GM12878 (cell line): ENCODE results near the gene PCED1B. TPM values are rescaled to one million over a fixed set of nuclear protein-coding genes. Genes with fewer than 3 reads are reported as not detected.
A peak's percentile ranks its signal among the peaks of the same experiment; 100 is the strongest.

Experiments used
- ATAC-seq: fragments of 200-7000 bp; cut with Tn5 transposase; 3 replicates; pipeline ENCODE4 v1.9.1; 2020; ENCODE audit warnings: mild to moderate bottlenecking, moderate library complexity
- BruUV-seq: library from RNA; stranded (reverse); fragments of 400-500 nt; replicated peaks from 2 replicates; lab custom pipeline; 2021; lab: Mats Ljungman, UMichigan
- CTCF ChIA-PET: fragments of 300-600 bp; sonication (Branson Sonifier 250); formaldehyde crosslinking; extraction: SDS; loops from one replicate; lab custom pipeline; 2021; ENCODE audit warnings: inconsistent platforms; lab: Yijun Ruan, JAX
- POLR2A ChIA-PET: fragments of 350-600 bp; formaldehyde crosslinking; extraction: SDS; loops from one replicate; lab custom pipeline; 2021; ENCODE audit warnings: inconsistent platforms; lab: Charles Lee
- RAD21 ChIA-PET: fragments of 300-600 bp; sonication (Branson Sonifier 250); formaldehyde crosslinking; loops from one replicate; lab custom pipeline; 2023; ENCODE audit warnings: antibody characterized with exemption; ENCODE audit not compliant: unreplicated experiment; lab: Charles Lee
- SMC1A ChIA-PET: fragments of 300-600 bp; sonication (Branson Sonifier 250); formaldehyde crosslinking; loops from one replicate; lab custom pipeline; 2023; ENCODE audit not compliant: unreplicated experiment, uncharacterized antibody; lab: Charles Lee
- DNase-seq: peaks from one replicate; pipeline ENCODE4 v3.0.0-alpha.2; 2011; ENCODE audit warnings: low read depth, low spot score
- FAIRE-seq: peaks from 3 replicates; lab custom pipeline; 2011; peaks lifted over from hg19 to GRCh38; lab: Jason Lieb, UNC
- H2AFZ ChIP-seq: 2 replicates; pipeline ENCODE4 v1.6.0; 2011; ENCODE audit warnings: low read depth, low read length, control low read depth; ENCODE audit not compliant: control insufficient read depth
- H3K27ac ChIP-seq: 2 replicates; pipeline ENCODE4 v1.5.1; 2011; ENCODE audit warnings: control low read depth; ENCODE audit not compliant: control insufficient read depth, insufficient read depth
- H3K27me3 ChIP-seq, 2 experiments: replicated peaks in 1 of 2; 2 replicates each; pipeline versions ENCODE4 v1.6.0 to v1.6.1; 2011; ENCODE audit warnings: low read length in 1 of 2; ENCODE audit not compliant: control insufficient read depth in 2 of 2, insufficient read depth in 2 of 2
- H3K36me3 ChIP-seq, 2 experiments: 2 replicates each; pipeline ENCODE4 v1.5.1; 2011; ENCODE audit warnings: low read length in 1 of 2; ENCODE audit not compliant: control insufficient read depth in 2 of 2, insufficient read depth in 2 of 2
- H3K4me1 ChIP-seq: 2 replicates; pipeline ENCODE4 v1.6.1; 2011; ENCODE audit warnings: mild to moderate bottlenecking, low read length, moderate library complexity, mixed read lengths; ENCODE audit not compliant: control insufficient read depth, insufficient read depth
- H3K4me2 ChIP-seq: 2 replicates; pipeline ENCODE4 v1.6.0; 2011; ENCODE audit warnings: control low read depth; ENCODE audit not compliant: control insufficient read depth, insufficient read depth
- H3K4me3 ChIP-seq: fragments of 200-600 bp; sonication (generic); 2 replicates; pipeline ENCODE4 v1.5.1; 2016
- H3K79me2 ChIP-seq: 2 replicates; pipeline ENCODE4 v1.6.0; 2011; ENCODE audit warnings: low read length; ENCODE audit not compliant: control insufficient read depth, insufficient read depth
- H3K9ac ChIP-seq: 2 replicates; pipeline ENCODE4 v1.8.0; 2011; ENCODE audit warnings: low read length, control low read depth, mixed read lengths; ENCODE audit not compliant: control insufficient read depth, insufficient read depth
- H3K9me3 ChIP-seq: replicated peaks from 3 replicates; pipeline ENCODE4 v1.5.1; 2011; ENCODE audit warnings: mild to moderate bottlenecking, low read length; ENCODE audit not compliant: control insufficient read depth, insufficient read depth
- H4K20me1 ChIP-seq: 2 replicates; pipeline ENCODE4 v1.6.0; 2011; ENCODE audit not compliant: control insufficient read depth, insufficient read depth
- EED ChIP-seq: sonication (generic); IDR thresholded peaks from 2 replicates; pipeline ENCODE4 v1.6.1; 2016; ENCODE audit warnings: antibody characterized with exemption, low read depth
- IKZF2 ChIP-seq, 2 experiments: fragments of 450-650 bp; IDR thresholded peaks; 2 replicates each; pipeline ENCODE4 v1.6.1; 2017; ENCODE audit warnings: mild to moderate bottlenecking in 2 of 2, moderate library complexity in 2 of 2
- LARP7 ChIP-seq: fragments of 450-650 bp; IDR thresholded peaks from 2 replicates; pipeline ENCODE4 v1.6.1; 2017; ENCODE audit warnings: mild to moderate bottlenecking
- POU2F2 ChIP-seq: IDR thresholded peaks from 3 replicates; pipeline ENCODE4 v1.6.1; 2011; ENCODE audit warnings: low read depth, mild to moderate bottlenecking, low read length, borderline replicate concordance
- SPI1 ChIP-seq: IDR thresholded peaks from 2 replicates; pipeline ENCODE4 v1.6.1; 2011; ENCODE audit warnings: low read depth, mild to moderate bottlenecking, low read length, moderate library complexity, borderline replicate concordance; ENCODE audit not compliant: insufficient read depth
- WGBS: methylation state at CpG from one replicate; pipeline ENCODE4 v1.1.6; 2016; ENCODE audit warnings: low lambda C conversion rate; ENCODE audit not compliant: insufficient replicate concordance, insufficient coverage; ENCODE audit errors: missing lambda C conversion rate; 5-methylcytosine and 5-hydroxymethylcytosine counted together
- in situ Hi-C: fragments of 300-500 bp; cut with MboI; formaldehyde crosslinking; loops from 9 replicates; pipeline ENCODE4 v1.14.3; 2018; ENCODE audit warnings: mixed read lengths
- intact Hi-C: fragments of 100-400 bp; cut with micrococcal nuclease; formaldehyde crosslinking; loops from one replicate; pipeline ENCODE4 v1.14.2; 2022; ENCODE audit not compliant: unreplicated experiment
- polyA plus RNA-seq, 11 experiments: library from polyadenylated mRNA; depleted of rRNA in 4 of 11; unstranded in 6 of 11; stranded (reverse) in 5 of 11; fragments of >200 nt; fragmentation: Nextera tagmentation in 4 of 11; fragmentation: Illumina TruSeq in 1 of 11; extraction: Ambion mirVana in 4 of 11; extraction: Trizol in 1 of 11; gene quantifications; 1 replicate in 1 of 11; 2 replicates in 10 of 11; pipeline versions ENCODE4 v1.2.1 to v1.2.3, GENCODE V29; 2011 to 2016; ENCODE audit warnings: inconsistent platforms in 2 of 11, missing spikeins in 2 of 11, low read depth in 1 of 11
- total RNA-seq, 4 experiments: library from RNA; depleted of rRNA in 3 of 4; stranded (reverse); fragments of >200 nt in 3 of 4; fragmentation: Illumina TruSeq in 1 of 4; extraction: Trizol in 1 of 4; gene quantifications; 2 replicates each; pipeline versions ENCODE4 v1.2.1 to v1.2.3, GENCODE V29; 2013 to 2021
- TF ChIP-seq, protein P1 (sequence below): fragments of 450-650 bp; IDR thresholded peaks from 2 replicates; pipeline ENCODE4 v1.6.1; 2017; ENCODE audit warnings: borderline replicate concordance

The PCED1B gene
- total and polyA plus RNA-seq, 10 of the 15 experiments (the other 5 are each of a cell fraction or from before 2014, with no cell fraction given) = 0.80 to 8.8 (median 3.0) TPM

GRCh38 chr12:47190271-47190750 lies 110.9 kb downstream of the PCED1B start:
- ChIA-PET RAD21 (interaction anchor here (1.6 kb wide), 1 partner anchor 17 kb away, joined by 6 read pairs; no protein-coding TSS in a partner anchor), SMC1A (interaction anchor here (0.7 to 1.6 kb wide), 2 partner anchors 23 to 43 kb away, joined by 3 read pairs; no protein-coding TSS in a partner anchor), CTCF (no interaction called here), POLR2A (interaction anchor here (0.6 kb wide), 1 partner anchor 97 kb away, joined by 8 read pairs; no protein-coding TSS in a partner anchor)
- Histone ChIP-seq H3K36me3 (no peaks in the 10 kb centered on the region), H3K27me3 (no peaks in the 10 kb centered on the region), H3K4me3 (no peak overlapping the region), H3K27ac (no peak overlapping the region), H4K20me1 (no peaks in the 10 kb centered on the region), H3K79me2 (no peaks in the 10 kb centered on the region), H2AFZ (no peak overlapping the region; the same call in 1 of the 2 replicates), H3K9ac (no peak overlapping the region), H3K4me2 (peak overlapping the region; percentile 57), H3K4me1 (peaks cover 19% of the 10 kb centered on the region), H3K9me3 (no peaks in the 10 kb centered on the region)
- intact Hi-C loops = no loop called here
- DNase-seq (no peak), ATAC-seq (peak; percentile 61), FAIRE-seq (no peak)
- in situ Hi-C loops = no loop called here
- WGBS = 4% methylated on average over 3 of the region's 3 CpGs
- BruUV-seq = no TSS peak
- TF ChIP-seq LARP7 (no peak), SPI1 (peak; percentile 50; the same call in 1 of the 2 replicates), IKZF2 (IDR thresholded peaks at IDR 0.05) (peak in 1 of 2 experiments; percentile 40; a peak in 2 of 4 replicates), EED (peak; percentile 49), POU2F2 (peak; percentile 57; the same call in 1 of the 3 replicates)
- TF ChIP-seq, protein P1, sequence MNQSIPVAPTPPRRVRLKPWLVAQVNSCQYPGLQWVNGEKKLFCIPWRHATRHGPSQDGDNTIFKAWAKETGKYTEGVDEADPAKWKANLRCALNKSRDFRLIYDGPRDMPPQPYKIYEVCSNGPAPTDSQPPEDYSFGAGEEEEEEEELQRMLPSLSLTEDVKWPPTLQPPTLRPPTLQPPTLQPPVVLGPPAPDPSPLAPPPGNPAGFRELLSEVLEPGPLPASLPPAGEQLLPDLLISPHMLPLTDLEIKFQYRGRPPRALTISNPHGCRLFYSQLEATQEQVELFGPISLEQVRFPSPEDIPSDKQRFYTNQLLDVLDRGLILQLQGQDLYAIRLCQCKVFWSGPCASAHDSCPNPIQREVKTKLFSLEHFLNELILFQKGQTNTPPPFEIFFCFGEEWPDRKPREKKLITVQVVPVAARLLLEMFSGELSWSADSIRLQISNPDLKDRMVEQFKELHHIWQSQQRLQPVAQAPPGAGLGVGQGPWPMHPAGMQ = no peak
